Midbrain (tissue), 1 donor: ENCODE results near the gene ATOH7.
"Not testable (repeated sequence)": the region's sequence is repeated elsewhere in the genome, so short reads cannot be mapped to it uniquely, and the experiment has no call there.

Source experiments
- DNase-seq: peaks from one replicate; lab custom pipeline; 2025; lab: John Stamatoyannopoulos, UW

Gene ATOH7

GRCh38 chr10:68231817-68232251, at the start of gene ATOH7:
TSS of gene ATOH7 (minus strand) at chr10:68232113. CDS start at chr10:68231677, 436 bp downstream.
- no peak for DNase-seq

GRCh38 chr10:68280758-68281157, 48.8 kb upstream of the ATOH7 start:
- DNase-seq, result no peak

GRCh38 chr10:68278906-68279753, 47.2 kb upstream of the ATOH7 start:
- DNase-seq, result not testable (repeated sequence)

- DNase-seq, result not testable (repeated sequence)
Observed at GRCh38 chr10:68277814-68278213, 45.9 kb upstream of the ATOH7 start.

- DNase-seq, result no peak
Observed at GRCh38 chr10:68276224-68276623, 44.3 kb upstream of the ATOH7 start.

GRCh38 chr10:68275600-68276126, 43.8 kb upstream of the ATOH7 start:
- no peak for DNase-seq

GRCh38 chr10:68272833-68273232, 40.9 kb upstream of the ATOH7 start:
- DNase-seq, result no peak

GRCh38 chr10:68271196-68271882, 39.4 kb upstream of the ATOH7 start:
- DNase-seq, result no peak

- no peak for DNase-seq
Observed at GRCh38 chr10:68269562-68270290, 37.8 kb upstream of the ATOH7 start.

GRCh38 chr10:68261132-68261856, 29.4 kb upstream of the ATOH7 start:
- DNase-seq, result no peak

- DNase-seq, result no peak
Observed at GRCh38 chr10:68253346-68253745, 21.4 kb upstream of the ATOH7 start.

GRCh38 chr10:68251625-68252495, 19.9 kb upstream of the ATOH7 start:
- no peak for DNase-seq

- no peak for DNase-seq
Observed at GRCh38 chr10:68251151-68251550, 19.2 kb upstream of the ATOH7 start.

- DNase-seq, result no peak
Observed at GRCh38 chr10:68249297-68249696, 17.4 kb upstream of the ATOH7 start.

GRCh38 chr10:68247931-68248330, 16.0 kb upstream of the ATOH7 start:
- no peak for DNase-seq

- DNase-seq, result not testable (repeated sequence)
Observed at GRCh38 chr10:68246397-68246796, 14.5 kb upstream of the ATOH7 start.

GRCh38 chr10:68242051-68242450, 10.1 kb upstream of the ATOH7 start:
- DNase-seq, result no peak

- DNase-seq, result no peak
Observed at GRCh38 chr10:68239596-68240150, 7.8 kb upstream of the ATOH7 start.

GRCh38 chr10:68239069-68239468, 7.2 kb upstream of the ATOH7 start:
- DNase-seq, result no peak

GRCh38 chr10:68238371-68238770, 6.5 kb upstream of the ATOH7 start:
- no peak for DNase-seq
